GM19240 (cell line): Measurements from ENCODE around the gene PAQR5.
"Not testable (repeated sequence)": the region's sequence is repeated elsewhere in the genome, so short reads cannot be mapped to it uniquely, and the experiment has no call there.

ENCODE experiments used
- DNase-seq: peaks from one replicate; pipeline ENCODE4 v3.0.0; 2011; ENCODE audit warnings: low spot score; ENCODE audit not compliant: insufficient read length

Gene PAQR5

DNA sequence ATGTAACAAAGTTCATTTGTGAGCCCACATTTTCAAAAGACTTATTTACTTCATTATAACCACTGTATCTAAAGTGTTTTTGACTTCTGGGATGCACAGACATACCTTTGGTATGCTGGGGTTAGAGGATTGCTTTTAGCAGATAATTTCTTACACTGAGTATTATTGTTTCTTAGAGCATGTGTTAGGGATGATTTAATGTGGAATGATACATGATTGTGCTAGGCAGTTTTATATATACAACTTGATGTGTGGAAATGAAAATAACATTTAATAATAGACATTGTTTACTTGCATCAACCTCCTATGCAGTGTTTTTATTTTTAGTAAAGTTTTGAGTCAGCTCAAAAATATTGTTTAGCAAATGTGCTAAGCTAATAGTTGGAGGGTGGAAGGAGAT is 118.9 kb downstream of the PAQR5 start:
- DNase-seq = no peak

DNA sequence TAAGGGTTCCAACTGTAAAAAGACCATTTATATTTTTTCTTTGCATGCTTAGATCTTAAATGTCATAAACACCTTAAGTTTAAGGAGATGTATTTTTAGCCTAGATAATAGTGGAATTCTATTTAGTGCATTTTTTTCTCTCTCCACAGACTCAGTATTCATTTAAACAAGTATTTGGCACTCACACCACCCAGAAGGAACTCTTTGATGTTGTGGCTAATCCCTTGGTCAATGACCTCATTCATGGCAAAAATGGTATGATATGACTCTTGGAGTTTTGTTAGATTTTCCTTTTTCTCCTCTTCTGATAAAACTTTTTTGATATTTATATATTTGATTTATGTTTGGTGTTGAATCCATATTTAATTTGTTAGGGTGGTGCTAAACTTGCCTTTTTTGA is 122.8 kb downstream of the PAQR5 start:
- DNase-seq = no peak

GRCh38 chr15:69422336-69422895 is 123.7 kb downstream of the PAQR5 start:
- no peak for DNase-seq

GRCh38 chr15:69424001-69424400 is 125.3 kb downstream of the PAQR5 start:
- no peak for DNase-seq

DNA sequence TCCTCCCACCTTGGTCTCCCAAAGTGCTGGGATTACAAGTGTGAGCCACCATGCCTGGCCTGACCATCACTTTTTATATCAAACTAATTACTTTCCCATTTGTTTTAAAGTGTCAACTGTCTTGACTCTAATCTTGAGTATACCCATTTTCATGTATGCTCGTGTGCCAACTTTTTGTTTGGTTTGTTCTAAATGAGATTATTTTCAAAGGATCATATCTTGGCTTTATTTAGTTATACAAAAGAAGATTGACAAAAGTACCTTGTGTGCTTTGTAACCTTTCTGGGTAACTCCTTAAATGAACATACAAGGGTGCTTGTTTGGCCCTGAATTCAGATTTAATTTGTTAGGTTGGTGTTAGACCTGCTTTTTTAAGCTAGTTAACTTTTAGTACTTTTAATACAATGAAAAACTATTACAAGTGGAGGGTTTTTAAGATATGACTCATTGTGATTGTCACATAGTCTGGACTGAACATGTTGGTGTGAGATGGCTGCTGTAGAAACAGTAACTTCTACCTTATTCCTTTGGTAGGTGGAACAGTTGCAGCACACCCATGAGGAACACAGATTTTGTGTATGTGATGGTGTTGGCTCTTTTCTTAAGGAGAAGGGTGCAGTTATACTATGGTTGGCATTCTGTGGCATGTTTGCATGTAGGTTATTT is 126.2 kb downstream of the PAQR5 start:
- no peak for DNase-seq

- DNase-seq = no peak
Measured at GRCh38 chr15:69433831-69434230, 135.1 kb downstream of the PAQR5 start.

DNA sequence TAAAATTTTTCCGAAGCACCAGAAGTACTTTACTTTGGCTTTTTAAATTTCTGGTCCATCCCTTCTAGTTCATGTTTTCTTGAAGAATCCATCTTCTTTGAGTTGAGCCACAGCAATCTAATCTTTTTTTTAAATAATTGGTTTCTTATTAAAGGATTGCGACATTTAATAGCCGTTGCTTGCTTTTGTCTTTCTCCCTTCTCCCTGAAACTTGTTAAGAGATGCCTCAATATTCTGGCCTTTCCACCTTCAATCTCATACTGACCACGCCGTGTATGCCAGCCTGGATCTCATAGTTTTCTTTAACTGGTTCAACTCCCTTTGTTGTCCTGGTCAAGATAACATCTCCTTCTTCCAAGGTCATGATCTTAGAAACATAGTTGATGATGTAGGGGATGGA is 135.5 kb downstream of the PAQR5 start:
- DNase-seq = no peak

- no peak for DNase-seq
Measured at GRCh38 chr15:69434679-69435078, 136.0 kb downstream of the PAQR5 start.

DNA sequence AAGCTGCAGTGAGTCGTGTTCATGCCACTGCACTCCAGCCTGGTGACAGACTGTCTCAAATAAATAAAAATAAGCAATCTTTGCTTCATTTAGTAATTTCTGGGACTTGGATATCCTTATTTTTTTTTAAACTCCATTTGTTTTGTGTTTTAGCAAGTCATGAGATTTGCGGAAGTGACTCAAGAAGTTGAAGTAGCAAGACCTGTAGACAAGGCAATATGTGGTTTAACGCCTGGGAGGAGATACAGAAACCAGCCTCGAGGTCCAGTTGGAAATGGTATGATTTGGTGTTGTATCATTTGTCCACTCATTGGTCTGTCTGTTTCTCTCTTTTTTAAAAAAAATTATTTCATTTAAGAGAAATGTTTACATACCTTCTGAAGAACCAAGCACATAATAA is 137.3 kb downstream of the PAQR5 start:
- DNase-seq = no peak

DNA sequence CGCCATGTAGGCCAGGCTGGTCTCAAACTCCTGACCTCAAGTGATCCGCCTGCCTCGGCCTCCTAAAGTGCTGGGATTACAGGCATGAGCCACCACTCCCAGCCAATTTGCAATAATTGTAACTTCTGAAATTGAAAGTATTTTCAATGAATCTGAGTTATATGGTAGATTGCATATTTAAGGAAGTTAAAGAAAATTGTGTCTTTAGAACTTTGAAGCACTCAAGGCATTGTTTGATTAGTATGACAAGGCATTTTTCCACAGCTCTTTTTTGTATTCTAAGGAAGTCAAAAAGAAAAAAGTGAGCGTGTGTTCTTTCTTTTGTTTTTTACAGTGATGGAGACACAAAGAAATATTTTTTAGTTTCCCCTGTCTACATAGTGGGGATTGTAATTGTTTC is 138.2 kb downstream of the PAQR5 start:
- no peak for DNase-seq

GRCh38 chr15:69439623-69440022 is 140.9 kb downstream of the PAQR5 start:
- no peak for DNase-seq

DNA sequence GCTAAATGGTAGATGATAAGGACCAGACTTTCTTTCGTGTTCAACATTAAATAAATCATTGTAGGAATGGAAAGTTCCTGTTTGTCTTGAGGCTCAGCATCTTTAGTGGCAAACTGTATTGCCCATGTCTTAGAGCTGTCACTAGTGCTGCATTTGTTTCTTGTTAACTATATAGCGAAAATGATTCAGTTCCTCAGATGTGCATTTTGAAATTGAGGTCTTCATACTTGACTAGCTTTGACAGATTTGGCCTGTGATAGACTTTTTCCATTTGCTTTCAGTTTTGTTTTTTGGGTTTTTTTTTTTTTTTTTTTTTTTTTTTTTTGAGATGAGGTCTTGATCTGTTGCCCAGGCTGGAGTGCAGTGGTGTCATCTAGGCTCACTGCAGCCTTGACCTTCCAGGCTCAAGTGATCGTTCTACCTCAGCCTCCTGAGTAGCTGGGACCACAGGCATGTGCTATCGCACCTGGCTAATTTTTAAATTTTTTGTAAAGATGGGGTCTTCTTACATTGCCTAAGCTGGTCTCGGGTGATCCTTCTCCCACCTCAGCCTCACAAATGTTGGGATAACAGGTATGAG is 144.4 kb downstream of the PAQR5 start:
- no peak for DNase-seq

- DNase-seq = no peak
Measured at GRCh38 chr15:69444686-69445085, 146.0 kb downstream of the PAQR5 start.

GRCh38 chr15:69446953-69447352 is 148.2 kb downstream of the PAQR5 start:
- no peak for DNase-seq

DNA sequence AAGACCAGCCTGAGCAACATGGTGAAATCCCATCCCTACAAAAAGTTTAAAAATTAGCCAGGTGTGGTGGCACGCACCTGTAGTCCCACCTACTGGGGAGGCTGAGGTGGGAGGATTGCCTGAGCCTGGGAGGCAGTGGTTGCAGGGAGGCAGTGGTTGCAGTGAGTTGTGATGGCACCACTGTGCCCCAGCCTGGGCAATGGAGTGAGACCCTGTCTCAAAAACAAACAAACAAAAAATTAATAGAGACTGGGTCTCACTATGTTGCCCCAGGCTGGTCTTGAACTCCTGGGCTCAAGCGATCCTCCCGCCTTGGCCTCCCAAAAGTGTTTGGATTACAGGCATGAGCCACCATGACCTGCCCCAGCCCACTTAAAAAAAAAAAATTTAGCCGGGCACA is 151.5 kb downstream of the PAQR5 start:
- not testable (repeated sequence) for DNase-seq

GRCh38 chr15:69450968-69451695 is 152.4 kb downstream of the PAQR5 start:
- DNase-seq = no peak

GRCh38 chr15:69451951-69452691 is 153.4 kb downstream of the PAQR5 start:
- DNase-seq = no peak

DNA sequence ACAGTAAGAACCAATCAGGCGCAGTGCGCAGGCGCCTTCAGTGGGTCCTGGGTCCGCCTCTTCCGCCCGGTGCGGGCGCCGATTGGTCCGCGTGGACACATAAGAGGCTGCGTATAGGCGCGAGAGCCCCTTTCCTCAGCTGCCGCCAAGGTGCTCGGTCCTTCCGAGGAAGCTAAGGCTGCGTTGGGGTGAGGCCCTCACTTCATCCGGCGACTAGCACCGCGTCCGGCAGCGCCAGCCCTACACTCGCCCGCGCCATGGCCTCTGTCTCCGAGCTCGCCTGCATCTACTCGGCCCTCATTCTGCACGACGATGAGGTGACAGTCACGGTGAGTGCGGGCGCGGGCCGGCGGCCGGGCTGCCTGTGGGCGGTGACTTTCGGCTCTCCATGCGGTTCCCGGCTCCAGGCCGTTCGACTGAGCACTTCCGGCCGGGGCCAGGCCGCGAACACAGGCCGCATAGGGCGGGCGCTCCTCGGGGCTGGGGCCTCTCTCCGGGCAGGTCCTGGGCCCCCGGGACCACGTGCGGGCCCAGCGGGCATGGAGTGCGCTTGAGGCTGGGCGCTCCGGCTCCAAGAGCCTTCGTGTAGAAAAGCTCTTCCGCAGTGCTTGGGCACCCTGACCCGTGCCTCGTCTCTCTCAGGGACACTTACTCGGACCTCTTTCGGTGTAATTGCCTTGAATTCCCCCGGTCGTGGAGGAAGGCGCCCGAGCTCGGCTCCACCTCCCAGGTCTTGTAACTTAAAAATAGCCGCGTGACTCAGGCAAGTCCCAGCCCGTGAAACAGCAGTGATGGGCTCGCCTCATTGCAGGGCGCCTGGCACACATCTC is 154.2 kb downstream of the PAQR5 start, which contains the start of gene RPLP1:
Gene RPLP1, plus strand, starts transcription at position 127 of the 830 bp plus-strand sequence. Its CDS starts 131 bp downstream, at position 258.
- peak; percentile 53 for DNase-seq

GRCh38 chr15:69454953-69455352 is 156.2 kb downstream of the PAQR5 start:
- DNase-seq = no peak
